Muscle layer of colon (tissue), 2 donors: Measurements from ENCODE around the gene LTK.

Source experiments
- H3K27ac ChIP-seq: one replicate; pipeline ENCODE4 v1.7.0; 2013; ENCODE audit warnings: low read depth, mild to moderate bottlenecking, low read length, moderate library complexity
- H3K27me3 ChIP-seq, 2 donors: one replicate each; pipeline ENCODE4 v1.7.0; 2013; ENCODE audit warnings: low read length in 2 of 2, mild to moderate bottlenecking in 2 of 2; ENCODE audit not compliant: insufficient read depth in 2 of 2, control insufficient read depth in 1 of 2
- H3K36me3 ChIP-seq: one replicate; pipeline ENCODE4 v1.7.0; 2013; ENCODE audit warnings: mild to moderate bottlenecking, low read length; ENCODE audit not compliant: insufficient read depth
- H3K4me1 ChIP-seq: one replicate; pipeline ENCODE4 v1.7.0; 2013; ENCODE audit warnings: mild to moderate bottlenecking, low read length; ENCODE audit not compliant: insufficient read depth
- H3K4me3 ChIP-seq, 2 donors: one replicate each; pipeline ENCODE4 v1.7.0; 2013; ENCODE audit warnings: low read length in 2 of 2, low read depth in 1 of 2, mild to moderate bottlenecking in 1 of 2, moderate library complexity in 1 of 2
- H3K9ac ChIP-seq: one replicate; pipeline ENCODE4 v1.7.0; 2013; ENCODE audit warnings: low read length
- H3K9me3 ChIP-seq: one replicate; pipeline ENCODE4 v1.7.0; 2013; ENCODE audit warnings: mild to moderate bottlenecking, low read length
- donor health status: abdominal sarcoma.
- donor health status: Adenocarcinoma of cecum.

Gene LTK

DNA sequence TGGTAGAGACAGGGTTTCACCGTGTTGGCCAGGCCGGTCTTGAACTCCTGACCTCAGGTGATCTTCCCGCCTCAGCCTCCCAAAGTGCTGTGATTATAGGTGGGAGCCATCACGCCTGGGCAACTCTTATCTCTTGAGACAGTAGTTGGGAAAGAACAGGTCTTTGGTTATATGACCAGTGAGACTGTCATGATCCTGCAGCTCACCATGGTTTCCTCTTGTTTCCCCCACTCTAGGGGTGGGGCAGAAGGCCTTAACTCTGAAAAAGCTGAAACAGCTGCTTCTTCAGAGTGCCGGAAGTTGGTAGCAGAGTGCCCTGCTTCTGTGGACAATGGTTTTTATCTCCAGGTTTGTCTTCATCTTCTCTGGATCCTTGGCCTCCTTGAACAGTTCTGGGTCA lies 40.7 kb upstream of the LTK start:
- Histone ChIP-seq H3K36me3 (no peaks in the 10 kb centered on the region), H3K9me3 (no peaks in the 10 kb centered on the region), H3K9ac (no peak overlapping the region), H3K27me3 (no peaks in the 10 kb centered on the region), H3K4me1 (peaks cover 6% of the 10 kb centered on the region), H3K4me3 (no peak overlapping the region), H3K27ac (no peak overlapping the region)

DNA sequence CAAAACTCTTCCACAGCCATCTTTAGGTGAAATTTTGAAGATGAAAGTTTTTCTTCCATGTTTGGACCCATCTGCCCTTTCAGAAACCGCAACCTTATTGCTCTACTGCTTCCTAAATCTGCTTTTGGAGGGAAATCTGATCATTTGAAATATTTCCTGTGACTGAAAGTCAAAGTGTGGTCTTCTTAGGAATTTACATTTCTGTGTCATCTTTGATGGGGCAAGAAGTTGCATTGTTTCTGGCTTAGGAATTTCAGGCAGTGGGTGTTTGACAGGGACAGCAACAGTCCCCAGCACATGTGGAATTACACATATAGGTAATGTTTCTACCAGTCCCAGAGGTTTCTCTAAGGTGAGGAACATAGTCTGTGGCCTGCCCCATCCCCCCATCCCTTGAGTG lies 40.1 kb upstream of the LTK start:
- Histone ChIP-seq H3K9me3 (no peaks in the 10 kb centered on the region), H3K27ac (no peak overlapping the region), H3K4me1 (peaks cover 6% of the 10 kb centered on the region), H3K9ac (no peak overlapping the region), H3K4me3 (no peak overlapping the region), H3K27me3 (no peaks in the 10 kb centered on the region), H3K36me3 (no peaks in the 10 kb centered on the region)

- Histone ChIP-seq H3K4me1 (no peaks in the 10 kb centered on the region), H3K9ac (no peak overlapping the region), H3K9me3 (no peaks in the 10 kb centered on the region), H3K36me3 (no peaks in the 10 kb centered on the region), H3K27ac (no peak overlapping the region), H3K27me3 (no peaks in the 10 kb centered on the region), H3K4me3 (no peak overlapping the region)
Observed at GRCh38 chr15:41550066-41550775, 36.6 kb upstream of the LTK start.

DNA sequence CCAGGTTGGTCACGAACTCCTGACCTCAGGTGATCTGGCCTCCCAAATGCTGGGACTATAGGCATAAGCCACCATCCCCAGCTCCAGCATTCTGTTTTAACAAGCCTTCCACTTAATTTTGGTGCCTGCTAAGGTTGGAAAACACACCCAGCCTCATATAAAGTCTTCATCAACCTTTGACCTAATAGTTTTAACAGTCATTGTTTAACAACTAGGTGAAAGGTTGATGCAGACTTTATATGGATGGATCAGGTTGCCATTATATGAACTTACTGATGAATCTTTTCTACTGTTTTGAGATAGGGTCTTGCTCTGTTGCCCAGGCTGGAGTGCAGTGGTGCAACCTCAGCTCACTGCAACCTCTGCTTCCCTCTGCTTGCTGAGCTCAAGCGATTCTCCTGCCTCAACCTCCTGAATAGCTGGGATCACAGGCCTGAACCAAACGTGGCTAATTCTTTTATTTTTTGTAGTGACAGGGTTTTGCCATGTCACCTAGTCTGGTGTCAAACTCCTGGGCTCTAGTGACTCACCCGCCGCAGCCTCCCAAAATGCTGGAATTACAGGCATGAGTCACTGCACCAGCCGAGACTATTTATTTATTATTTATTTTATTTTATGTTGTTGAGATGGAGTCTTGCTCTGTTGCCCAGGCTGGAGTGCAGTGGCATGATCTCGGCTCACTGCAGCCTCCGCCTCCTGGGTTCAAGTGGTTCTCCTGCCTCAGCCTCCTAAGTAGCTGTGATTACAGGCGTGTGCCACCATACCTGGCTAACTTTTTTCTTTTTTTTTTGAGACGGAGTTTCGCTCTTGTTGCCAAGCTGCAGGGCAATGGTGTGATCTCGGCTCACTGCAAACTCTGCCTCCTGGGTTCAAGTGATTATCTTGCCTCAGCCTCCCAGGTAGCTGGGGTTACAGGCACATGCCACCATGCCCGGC lies 33.5 kb upstream of the LTK start:
- Histone ChIP-seq H3K27me3 (no peaks in the 10 kb centered on the region), H3K27ac (no peak overlapping the region), H3K36me3 (no peaks in the 10 kb centered on the region), H3K4me3 (no peak overlapping the region), H3K9ac (no peak overlapping the region), H3K4me1 (peaks cover 4% of the 10 kb centered on the region), H3K9me3 (no peaks in the 10 kb centered on the region)

DNA sequence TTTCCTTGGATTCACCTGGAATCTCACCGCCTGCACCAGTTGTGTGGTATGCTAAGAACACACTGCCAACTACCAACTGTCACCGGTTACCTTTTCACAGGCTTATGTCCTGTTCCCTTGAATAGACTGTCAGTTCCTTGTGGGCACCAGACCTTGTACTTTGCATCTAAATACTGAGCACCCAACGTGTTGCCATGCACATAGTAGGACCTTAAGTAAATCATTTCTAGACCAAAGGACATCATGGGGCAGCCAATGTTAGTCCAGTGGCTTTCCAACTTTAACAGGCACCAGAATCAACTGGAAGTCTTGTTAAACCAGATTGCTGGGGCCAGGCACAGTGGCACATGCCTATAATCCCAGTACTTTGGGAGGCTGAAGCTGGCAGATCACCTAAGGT lies 31.6 kb upstream of the LTK start:
- H3K9me3 ChIP-seq, result no peaks in the 10 kb centered on the region
- H3K4me3 ChIP-seq, result no peak overlapping the region
- H3K4me1 ChIP-seq, result peaks cover 4% of the 10 kb centered on the region
- no peak overlapping the region for H3K9ac ChIP-seq
- H3K36me3 ChIP-seq, result no peaks in the 10 kb centered on the region
- no peak overlapping the region for H3K27ac ChIP-seq
- H3K27me3 ChIP-seq, result no peaks in the 10 kb centered on the region

- no peak overlapping the region for H3K9ac ChIP-seq
Observed at GRCh38 chr15:41544650-41545015, 31.0 kb upstream of the LTK start.

DNA sequence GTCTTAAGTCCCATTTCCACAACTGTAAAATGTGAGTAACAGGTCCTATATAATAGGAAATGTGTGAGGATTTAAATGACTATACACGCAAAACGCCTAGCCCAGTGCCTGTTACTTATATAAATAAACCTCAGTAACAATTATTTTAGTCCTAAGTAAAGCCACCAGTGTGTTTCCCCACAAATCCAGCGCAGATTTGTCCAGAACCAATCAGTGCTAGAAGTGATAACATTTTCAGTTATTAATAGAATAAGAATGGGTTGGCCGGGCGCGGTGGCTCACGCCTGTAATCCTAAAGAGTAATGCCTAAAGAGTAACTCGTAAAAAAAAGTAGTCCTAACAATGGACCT lies 29.9 kb upstream of the LTK start:
- peak overlapping the region; percentile 90 for H3K9ac ChIP-seq
- H3K27ac ChIP-seq, result peak overlapping the region; percentile 85
- H3K4me1 ChIP-seq, result peaks cover 4% of the 10 kb centered on the region

More at GRCh38 chr15:41544650-41545015, 31.0 kb upstream of the LTK start:
- no peak overlapping the region for H3K27ac ChIP-seq
- peaks cover 4% of the 10 kb centered on the region for H3K4me1 ChIP-seq
- H3K27me3 ChIP-seq, result no peaks in the 10 kb centered on the region
- H3K36me3 ChIP-seq, result no peaks in the 10 kb centered on the region
- peak overlapping the region in 1 of 2 donors; percentile 98 for H3K4me3 ChIP-seq
- H3K9me3 ChIP-seq, result no peaks in the 10 kb centered on the region

GRCh38 chr15:41536866-41537265 lies 23.2 kb upstream of the LTK start:
- no peaks in the 10 kb centered on the region for H3K4me1 ChIP-seq
- peaks cover 26% of the 10 kb centered on the region for H3K36me3 ChIP-seq
- H3K9ac ChIP-seq, result no peak overlapping the region
- no peaks in the 10 kb centered on the region for H3K9me3 ChIP-seq
- H3K4me3 ChIP-seq, result no peak overlapping the region
- H3K27me3 ChIP-seq, result no peaks in the 10 kb centered on the region
- H3K27ac ChIP-seq, result no peak overlapping the region

More for the DNA sequence above, 29.9 kb upstream of the LTK start:
- no peaks in the 10 kb centered on the region for H3K36me3 ChIP-seq
- no peaks in the 10 kb centered on the region for H3K9me3 ChIP-seq
- H3K27me3 ChIP-seq, result no peaks in the 10 kb centered on the region
- peak overlapping the region; percentile 93 to 98 for H3K4me3 ChIP-seq

DNA sequence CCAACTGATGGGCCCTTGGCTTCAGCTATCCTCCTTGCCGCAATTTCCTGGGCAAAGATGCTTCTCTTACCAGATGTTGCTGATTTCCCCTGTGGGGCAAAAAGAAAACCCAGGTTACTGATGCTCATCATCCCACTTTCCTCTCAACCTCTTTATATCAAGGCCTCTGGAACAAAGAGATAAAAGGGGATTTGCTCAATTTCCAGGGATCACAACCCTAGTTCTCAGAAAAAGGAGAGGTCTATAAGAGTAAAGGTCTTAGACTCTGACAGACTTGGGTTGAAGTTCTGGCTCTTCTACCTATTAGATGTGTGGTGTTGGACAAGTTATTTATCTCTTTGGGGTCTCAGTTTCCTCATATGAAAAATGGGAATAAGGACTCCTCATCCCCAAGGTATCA lies 21.9 kb upstream of the LTK start:
- peaks cover 34% of the 10 kb centered on the region for H3K36me3 ChIP-seq
- H3K9me3 ChIP-seq, result no peaks in the 10 kb centered on the region
- no peaks in the 10 kb centered on the region for H3K4me1 ChIP-seq
- no peaks in the 10 kb centered on the region for H3K27me3 ChIP-seq
- H3K4me3 ChIP-seq, result no peak overlapping the region
- no peak overlapping the region for H3K9ac ChIP-seq
- H3K27ac ChIP-seq, result no peak overlapping the region

GRCh38 chr15:41530363-41530956 lies 16.8 kb upstream of the LTK start:
- Histone ChIP-seq H3K36me3 (peaks cover 66% of the 10 kb centered on the region), H3K9ac (no peak overlapping the region), H3K9me3 (no peaks in the 10 kb centered on the region), H3K27ac (no peak overlapping the region), H3K4me3 (no peak overlapping the region), H3K27me3 (no peaks in the 10 kb centered on the region), H3K4me1 (no peaks in the 10 kb centered on the region)

GRCh38 chr15:41523097-41523496 lies 9.5 kb upstream of the LTK start:
- Histone ChIP-seq H3K9me3 (no peaks in the 10 kb centered on the region), H3K4me1 (no peaks in the 10 kb centered on the region), H3K36me3 (peaks cover 24% of the 10 kb centered on the region), H3K9ac (no peak overlapping the region), H3K27me3 (no peaks in the 10 kb centered on the region), H3K4me3 (no peak overlapping the region), H3K27ac (no peak overlapping the region)
